Measurements from ENCODE around the gene BDKRB1.

BDKRB1 gene

GRCh38 chr14:96269359-96269710, 13.3 kb downstream of the BDKRB1 start:
- Histone ChIP-seq H3K27me3 (ENCODE audit: insufficient read depth, low read depth) (no peaks in the 10 kb centered on the region), H3K36me3 (ENCODE audit: insufficient read depth) (no peaks in the 10 kb centered on the region), H2AFZ (ENCODE audit: low read depth) (no peak overlapping the region), H3K9ac (no peak overlapping the region), H3K27ac (no peak overlapping the region), H4K20me1 (ENCODE audit: insufficient read depth) (no peaks in the 10 kb centered on the region), H3K79me2 (ENCODE audit: insufficient read depth, low read depth) (no peaks in the 10 kb centered on the region), H3K4me2 (no peak overlapping the region), H3K4me3 (IDR thresholded peaks at IDR 0.05; ENCODE audit: insufficient read depth, low read depth, low read length) (no peak overlapping the region), H3K4me1 (ENCODE audit: low read depth, poor library complexity, severe bottlenecking) (no peaks in the 10 kb centered on the region)
- TF ChIP-seq, protein P1, sequence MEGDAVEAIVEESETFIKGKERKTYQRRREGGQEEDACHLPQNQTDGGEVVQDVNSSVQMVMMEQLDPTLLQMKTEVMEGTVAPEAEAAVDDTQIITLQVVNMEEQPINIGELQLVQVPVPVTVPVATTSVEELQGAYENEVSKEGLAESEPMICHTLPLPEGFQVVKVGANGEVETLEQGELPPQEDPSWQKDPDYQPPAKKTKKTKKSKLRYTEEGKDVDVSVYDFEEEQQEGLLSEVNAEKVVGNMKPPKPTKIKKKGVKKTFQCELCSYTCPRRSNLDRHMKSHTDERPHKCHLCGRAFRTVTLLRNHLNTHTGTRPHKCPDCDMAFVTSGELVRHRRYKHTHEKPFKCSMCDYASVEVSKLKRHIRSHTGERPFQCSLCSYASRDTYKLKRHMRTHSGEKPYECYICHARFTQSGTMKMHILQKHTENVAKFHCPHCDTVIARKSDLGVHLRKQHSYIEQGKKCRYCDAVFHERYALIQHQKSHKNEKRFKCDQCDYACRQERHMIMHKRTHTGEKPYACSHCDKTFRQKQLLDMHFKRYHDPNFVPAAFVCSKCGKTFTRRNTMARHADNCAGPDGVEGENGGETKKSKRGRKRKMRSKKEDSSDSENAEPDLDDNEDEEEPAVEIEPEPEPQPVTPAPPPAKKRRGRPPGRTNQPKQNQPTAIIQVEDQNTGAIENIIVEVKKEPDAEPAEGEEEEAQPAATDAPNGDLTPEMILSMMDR (conservative IDR thresholded peaks at IDR 0.05; ENCODE audit: low read depth, low read length), result no peak

DNA sequence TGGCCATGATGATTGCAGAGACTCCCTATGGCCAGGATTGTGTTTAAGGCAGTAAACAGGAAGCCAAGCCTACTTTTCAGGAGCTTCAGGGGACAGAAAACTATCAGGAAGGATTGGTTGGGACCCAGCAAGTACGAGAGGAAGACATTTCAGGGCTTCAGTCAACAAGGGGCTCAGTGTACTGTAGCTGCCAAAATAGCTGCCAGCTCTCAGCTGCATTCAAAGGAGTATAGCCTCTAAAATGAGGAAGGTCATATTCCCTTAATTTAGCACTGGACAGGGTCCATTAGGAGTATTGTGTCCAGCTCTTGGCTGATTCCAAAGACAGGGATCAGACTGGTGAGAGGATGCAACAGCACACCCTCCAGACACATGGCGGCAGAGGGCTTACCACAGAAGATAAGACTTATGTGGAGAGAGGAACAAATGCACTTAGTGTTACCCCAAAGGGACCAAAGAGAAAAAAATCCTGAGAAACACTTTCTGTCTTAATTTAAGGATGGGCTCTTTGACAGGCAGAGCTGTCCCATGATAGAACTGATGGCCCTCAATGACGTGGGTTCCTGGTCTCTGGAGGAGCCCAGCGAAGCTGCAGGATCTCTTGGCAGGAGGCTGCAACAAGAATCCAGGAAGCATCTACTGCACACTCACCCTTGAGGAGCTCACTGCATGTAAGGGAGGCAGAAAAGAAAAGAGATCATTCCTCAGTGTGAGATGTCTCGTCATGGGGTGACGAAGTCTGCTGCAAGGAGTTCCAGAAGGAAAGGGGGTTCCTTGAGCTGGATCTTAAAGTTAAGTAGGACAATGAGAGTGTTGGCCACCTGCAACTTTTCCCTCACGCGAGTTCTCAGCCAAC, 14.8 kb downstream of the BDKRB1 start:
- no peaks in the 10 kb centered on the region for H3K4me1 ChIP-seq (ENCODE audit: low read depth, poor library complexity, severe bottlenecking)
- no peaks in the 10 kb centered on the region for H3K36me3 ChIP-seq (ENCODE audit: insufficient read depth)
- no peak overlapping the region for H3K27ac ChIP-seq
- TF ChIP-seq, protein P1 (conservative IDR thresholded peaks at IDR 0.05; ENCODE audit: low read depth, low read length), result no peak
- no peak overlapping the region for H2AFZ ChIP-seq (ENCODE audit: low read depth)
- H4K20me1 ChIP-seq (ENCODE audit: insufficient read depth), result no peaks in the 10 kb centered on the region
- no peak overlapping the region for H3K4me3 ChIP-seq (IDR thresholded peaks at IDR 0.05; ENCODE audit: insufficient read depth, low read depth, low read length)
- no peaks in the 10 kb centered on the region for H3K27me3 ChIP-seq (ENCODE audit: insufficient read depth, low read depth)
- no peak overlapping the region for H3K9ac ChIP-seq
- no peaks in the 10 kb centered on the region for H3K79me2 ChIP-seq (ENCODE audit: insufficient read depth, low read depth)
- H3K4me2 ChIP-seq, result no peak overlapping the region

DNA sequence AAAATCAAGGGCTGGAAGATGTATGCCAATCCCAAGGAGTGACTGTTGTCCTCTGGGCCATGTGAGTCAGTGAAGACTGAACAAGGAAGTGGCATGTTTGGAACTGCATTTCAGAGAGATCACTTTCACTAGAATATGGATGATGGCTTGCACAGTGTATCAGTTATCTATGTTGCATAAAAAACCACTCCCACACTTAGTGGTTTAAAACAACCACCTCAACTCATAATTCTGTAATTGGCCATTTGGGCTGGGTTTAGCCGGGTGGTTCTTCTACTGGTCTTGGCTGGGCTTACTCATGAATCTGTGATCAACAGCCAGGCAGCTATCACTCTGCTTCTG, 15.4 kb downstream of the BDKRB1 start:
- Histone ChIP-seq H3K4me2 (no peak overlapping the region), H3K36me3 (ENCODE audit: insufficient read depth) (no peaks in the 10 kb centered on the region), H3K4me1 (ENCODE audit: low read depth, poor library complexity, severe bottlenecking) (no peaks in the 10 kb centered on the region), H3K79me2 (ENCODE audit: insufficient read depth, low read depth) (no peaks in the 10 kb centered on the region), H4K20me1 (ENCODE audit: insufficient read depth) (no peaks in the 10 kb centered on the region), H3K27me3 (ENCODE audit: insufficient read depth, low read depth) (no peaks in the 10 kb centered on the region), H3K9ac (no peak overlapping the region), H3K27ac (no peak overlapping the region), H3K4me3 (IDR thresholded peaks at IDR 0.05; ENCODE audit: insufficient read depth, low read depth, low read length) (no peak overlapping the region), H2AFZ (ENCODE audit: low read depth) (no peak overlapping the region)
- TF ChIP-seq, protein P1 (conservative IDR thresholded peaks at IDR 0.05; ENCODE audit: low read depth, low read length), result no peak

- H4K20me1 ChIP-seq (ENCODE audit: insufficient read depth), result no peaks in the 10 kb centered on the region
- H3K27me3 ChIP-seq (ENCODE audit: insufficient read depth, low read depth), result no peaks in the 10 kb centered on the region
- H3K4me1 ChIP-seq (ENCODE audit: low read depth, poor library complexity, severe bottlenecking), result no peaks in the 10 kb centered on the region
- TF ChIP-seq, protein P1 (conservative IDR thresholded peaks at IDR 0.05; ENCODE audit: low read depth, low read length), result no peak
- no peak overlapping the region for H3K9ac ChIP-seq
- no peaks in the 10 kb centered on the region for H3K36me3 ChIP-seq (ENCODE audit: insufficient read depth)
- no peak overlapping the region for H3K4me3 ChIP-seq (IDR thresholded peaks at IDR 0.05; ENCODE audit: insufficient read depth, low read depth, low read length)
- H3K27ac ChIP-seq, result no peak overlapping the region
- H3K79me2 ChIP-seq (ENCODE audit: insufficient read depth, low read depth), result no peaks in the 10 kb centered on the region
- no peak overlapping the region for H3K4me2 ChIP-seq
- no peak overlapping the region for H2AFZ ChIP-seq (ENCODE audit: low read depth)
Observed at GRCh38 chr14:96272777-96273473, 16.9 kb downstream of the BDKRB1 start.
